DND-41 (cell line): Measurements from ENCODE around the gene MMP24.

Experiments
- EZH2 ChIP-seq: IDR thresholded peaks from 3 replicates; pipeline ENCODE4 v1.6.1; 2012; ENCODE audit warnings: borderline replicate concordance, low read depth, mild to moderate bottlenecking, moderate library complexity, low read length, inconsistent platforms; ENCODE audit not compliant: severe bottlenecking
- TF ChIP-seq, protein P1 (sequence below): IDR thresholded peaks from 2 replicates; pipeline ENCODE4 v1.5.1; 2012; ENCODE audit warnings: borderline replicate concordance, low read length, moderate library complexity, mild to moderate bottlenecking; ENCODE audit not compliant: poor library complexity, severe bottlenecking; ENCODE audit errors: extremely low read depth

DNA sequence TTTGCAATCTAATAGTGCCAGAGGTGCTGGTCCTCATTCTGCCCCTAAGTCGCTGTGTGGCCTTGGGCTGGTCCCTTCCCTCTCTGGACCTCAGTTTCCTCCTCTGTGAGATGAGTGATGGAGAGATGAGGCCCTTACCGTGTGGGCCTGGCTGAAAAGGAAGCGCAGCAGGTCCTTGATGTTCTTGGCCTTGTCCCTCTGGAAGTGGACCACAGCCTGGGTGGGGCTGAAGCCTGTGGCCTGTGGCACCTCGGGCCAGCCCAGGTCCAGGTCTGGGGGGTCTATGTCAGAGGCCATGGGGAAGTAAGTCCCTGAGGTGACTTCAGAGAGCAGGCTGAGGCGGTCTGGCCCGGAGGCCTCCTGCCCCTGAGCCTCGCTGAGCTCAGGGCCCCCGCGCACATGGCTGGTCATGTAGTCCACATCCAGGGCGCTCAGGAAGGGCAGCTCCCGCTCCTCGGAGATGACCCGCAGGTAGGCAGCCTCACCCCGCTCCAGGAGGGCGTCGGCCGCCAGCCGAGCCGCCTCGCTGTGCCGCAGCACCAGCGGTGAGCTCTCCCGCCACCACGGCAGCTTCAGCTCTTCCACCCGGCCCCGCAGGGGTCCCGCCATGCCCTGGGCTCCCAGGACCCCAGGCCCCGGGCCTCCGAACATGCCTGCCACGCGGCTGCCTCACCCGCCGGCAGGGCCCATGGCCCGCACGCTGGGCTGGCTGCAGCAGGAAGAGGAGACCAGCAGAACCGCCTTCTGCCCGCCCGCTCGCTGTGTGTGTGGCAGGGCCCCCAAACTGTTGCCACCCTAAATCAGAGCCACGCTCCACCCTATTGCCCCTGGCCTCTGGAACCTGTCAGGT, 65.4 kb downstream of the MMP24 start, which contains the start of gene FAM83C:
- TF ChIP-seq, protein P1, sequence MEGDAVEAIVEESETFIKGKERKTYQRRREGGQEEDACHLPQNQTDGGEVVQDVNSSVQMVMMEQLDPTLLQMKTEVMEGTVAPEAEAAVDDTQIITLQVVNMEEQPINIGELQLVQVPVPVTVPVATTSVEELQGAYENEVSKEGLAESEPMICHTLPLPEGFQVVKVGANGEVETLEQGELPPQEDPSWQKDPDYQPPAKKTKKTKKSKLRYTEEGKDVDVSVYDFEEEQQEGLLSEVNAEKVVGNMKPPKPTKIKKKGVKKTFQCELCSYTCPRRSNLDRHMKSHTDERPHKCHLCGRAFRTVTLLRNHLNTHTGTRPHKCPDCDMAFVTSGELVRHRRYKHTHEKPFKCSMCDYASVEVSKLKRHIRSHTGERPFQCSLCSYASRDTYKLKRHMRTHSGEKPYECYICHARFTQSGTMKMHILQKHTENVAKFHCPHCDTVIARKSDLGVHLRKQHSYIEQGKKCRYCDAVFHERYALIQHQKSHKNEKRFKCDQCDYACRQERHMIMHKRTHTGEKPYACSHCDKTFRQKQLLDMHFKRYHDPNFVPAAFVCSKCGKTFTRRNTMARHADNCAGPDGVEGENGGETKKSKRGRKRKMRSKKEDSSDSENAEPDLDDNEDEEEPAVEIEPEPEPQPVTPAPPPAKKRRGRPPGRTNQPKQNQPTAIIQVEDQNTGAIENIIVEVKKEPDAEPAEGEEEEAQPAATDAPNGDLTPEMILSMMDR, result no peak
- no peak for TF ChIP-seq EZH2
